HCT116 (cell line): ENCODE data around the gene B4GALNT2. TPM values are rescaled to one million over a fixed set of nuclear protein-coding genes. Genes with fewer than 3 reads are reported as not detected.

Source experiments
- ATAC-seq: fragments of 200-7000 bp; cut with Tn5 transposase; 2 replicates; pipeline ENCODE4 v1.9.1; 2020; ENCODE audit warnings: mild to moderate bottlenecking, moderate library complexity
- BruUV-seq: library from RNA; stranded (reverse); fragments of 400-500 nt; replicated peaks from 2 replicates; lab custom pipeline; 2021; lab: Mats Ljungman, UMichigan
- CTCF ChIA-PET: fragments of 300-600 bp; sonication (Branson Sonifier 250); formaldehyde crosslinking; loops from one replicate; lab custom pipeline; 2021; ENCODE audit warnings: antibody characterized with exemption; lab: Charles Lee
- POLR2A ChIA-PET: fragments of 300-600, 350-600 bp; sonication (Branson Sonifier 250); formaldehyde crosslinking; loops from one replicate; lab custom pipeline; 2021; ENCODE audit warnings: antibody characterized with exemption; lab: Charles Lee
- RAD21 ChIA-PET, 2 experiments: fragments of 300-600 bp; sonication (Branson Sonifier 250); formaldehyde crosslinking; loops; one replicate each; lab custom pipeline; 2023; ENCODE audit warnings: low total read pairs in 2 of 2; ENCODE audit not compliant: uncharacterized antibody in 2 of 2, unreplicated experiment in 2 of 2, low non-redundant PET in 1 of 2; lab: Charles Lee
- DNase-seq: peaks from one replicate; pipeline ENCODE4 v3.0.0-alpha.2; 2010; ENCODE audit warnings: low read depth, low spot score
- H2AFZ ChIP-seq: fragments of 200-600 bp; shearing (Covaris generic), sonication (generic); 2 replicates; pipeline ENCODE4 v1.6.1; 2017; ENCODE audit warnings: low read depth, mixed run types, mixed read lengths, antibody characterized with exemption, low read length; ENCODE audit not compliant: poor library complexity, severe bottlenecking
- H3K27ac ChIP-seq: 2 replicates; pipeline ENCODE4 v1.5.1; 2012; ENCODE audit warnings: low read depth, low read length
- H3K27me3 ChIP-seq: fragments of 200-600 bp; sonication (generic); 2 replicates; pipeline ENCODE4 v1.6.1; 2016; ENCODE audit warnings: mixed run types, low read length, mixed read lengths; ENCODE audit not compliant: insufficient read depth
- H3K36me3 ChIP-seq, 2 experiments: fragments of 200-500 bp in 1 of 2; fragments of 200-600 bp in 1 of 2; sonication (Bioruptor generic) in 1 of 2; sonication (generic) in 1 of 2; 2 replicates each; pipeline versions ENCODE4 v1.5.1 to v1.6.1; 2014 to 2016; ENCODE audit warnings: low read length in 2 of 2, inconsistent platforms in 1 of 2, mixed read lengths in 1 of 2, mixed run types in 1 of 2; ENCODE audit not compliant: insufficient read depth in 2 of 2, control insufficient read depth in 1 of 2
- H3K4me1 ChIP-seq, 2 experiments: fragments of 200-600 bp in 1 of 2; sonication (generic) in 1 of 2; 2 replicates each; pipeline versions ENCODE4 v1.5.1 to v1.6.1; 2012 to 2017; ENCODE audit warnings: low read length in 2 of 2, inconsistent platforms in 1 of 2, mild to moderate bottlenecking in 1 of 2, mixed read lengths in 1 of 2, mixed run types in 1 of 2, moderate library complexity in 1 of 2; ENCODE audit not compliant: insufficient read depth in 2 of 2, control insufficient read depth in 1 of 2
- H3K4me2 ChIP-seq: fragments of 200-600 bp; sonication (generic); 2 replicates; pipeline ENCODE4 v1.6.1; 2017; ENCODE audit warnings: mixed run types, low read length, mixed read lengths
- H3K4me3 ChIP-seq, 2 experiments: fragments of 200-600 bp in 1 of 2; sonication (generic) in 1 of 2; replicated peaks in 1 of 2; 2 replicates each; pipeline ENCODE4 v1.5.1; 2011 to 2016; ENCODE audit warnings: low read length in 2 of 2, control low read depth in 1 of 2, low read depth in 1 of 2, mild to moderate bottlenecking in 1 of 2, mixed read lengths in 1 of 2, mixed run types in 1 of 2
- H3K79me2 ChIP-seq: fragments of 200-600 bp; sonication (generic); 2 replicates; pipeline ENCODE4 v1.6.1; 2017; ENCODE audit warnings: mild to moderate bottlenecking, mixed run types, low read length, moderate library complexity, mixed read lengths; ENCODE audit not compliant: insufficient read depth
- H3K9ac ChIP-seq: fragments of 200-600 bp; sonication (generic); 2 replicates; pipeline ENCODE4 v1.6.1; 2016; ENCODE audit warnings: low read length, mixed read lengths
- H3K9me2 ChIP-seq: fragments of 200-600 bp; sonication (generic), shearing (Covaris generic); 2 replicates; pipeline ENCODE4 v1.6.1; 2017; ENCODE audit warnings: mixed run types, mild to moderate bottlenecking, moderate library complexity; ENCODE audit not compliant: insufficient read depth
- H3K9me3 ChIP-seq, 2 experiments: fragments of 200-500 bp in 1 of 2; fragments of 200-600 bp in 1 of 2; sonication (Bioruptor generic) in 1 of 2; sonication (generic) in 1 of 2; 2 replicates each; pipeline ENCODE4 v1.6.1; 2014 to 2017; ENCODE audit warnings: low read length in 2 of 2, mixed read lengths in 2 of 2, inconsistent platforms in 1 of 2, low read depth in 1 of 2, mild to moderate bottlenecking in 1 of 2, mixed run types in 1 of 2, moderate library complexity in 1 of 2; ENCODE audit not compliant: control insufficient read depth in 1 of 2, insufficient read depth in 1 of 2
- H4K20me1 ChIP-seq: fragments of 200-600 bp; sonication (generic), shearing (Covaris generic); 2 replicates; pipeline ENCODE4 v1.6.1; 2017; ENCODE audit warnings: mixed run types, mild to moderate bottlenecking, moderate library complexity; ENCODE audit not compliant: insufficient read depth
- CEBPB ChIP-seq: IDR thresholded peaks from 2 replicates; pipeline ENCODE4 v1.6.1; 2012; ENCODE audit warnings: low read depth
- CTCF ChIP-seq, 3 experiments: fragments of 200-600 bp in 1 of 3; sonication (generic) in 1 of 3; IDR thresholded peaks in 2 of 3; conservative IDR thresholded peaks in 1 of 3; 2 replicates each; pipeline ENCODE4 v1.5.1; 2012 to 2017; ENCODE audit warnings: low read depth in 2 of 3, low read length in 2 of 3, antibody characterized with exemption in 1 of 3, borderline replicate concordance in 1 of 3, control low read depth in 1 of 3, mild to moderate bottlenecking in 1 of 3, mixed read lengths in 1 of 3, mixed run types in 1 of 3, moderate library complexity in 1 of 3; ENCODE audit not compliant: insufficient read depth in 1 of 3
- ELF1 ChIP-seq: IDR thresholded peaks from 2 replicates; pipeline ENCODE4 v1.6.1; 2012; ENCODE audit warnings: low read depth, borderline replicate concordance
- EZH2 ChIP-seq: fragments of 200-600 bp; sonication (generic); IDR thresholded peaks from 2 replicates; pipeline ENCODE4 v1.6.1; 2017; ENCODE audit warnings: antibody characterized with exemption, mixed run types
- EZH2phosphoT487 ChIP-seq: fragments of 200-600 bp; IDR thresholded peaks from 2 replicates; pipeline ENCODE4 v1.6.1; 2018; ENCODE audit warnings: antibody characterized with exemption, borderline replicate concordance
- JUND ChIP-seq: IDR thresholded peaks from 2 replicates; pipeline ENCODE4 v1.6.1; 2012
- REST ChIP-seq: IDR thresholded peaks from 2 replicates; pipeline ENCODE4 v1.6.1; 2012; ENCODE audit warnings: low read depth
- ZBTB33 ChIP-seq: IDR thresholded peaks from 2 replicates; pipeline ENCODE4 v1.6.1; 2011; ENCODE audit warnings: mild to moderate bottlenecking, low read length, moderate library complexity; ENCODE audit not compliant: insufficient replicate concordance; ENCODE audit errors: extremely low read depth
- intact Hi-C: fragments of 100-400 bp; cut with micrococcal nuclease; formaldehyde crosslinking; loops from 2 replicates; pipeline ENCODE4 v1.10.0; 2022
- total RNA-seq: library from RNA; stranded (reverse); gene quantifications from one replicate; pipeline ENCODE4 v1.2.1, GENCODE V29; 2021; ENCODE audit not compliant: unreplicated experiment
- TF ChIP-seq, protein P1 (sequence below): IDR thresholded peaks from 2 replicates; pipeline ENCODE4 v1.6.1; 2012

The B4GALNT2 gene
- total RNA-seq, 1 experiment from 2014 or later, result not detected

DNA sequence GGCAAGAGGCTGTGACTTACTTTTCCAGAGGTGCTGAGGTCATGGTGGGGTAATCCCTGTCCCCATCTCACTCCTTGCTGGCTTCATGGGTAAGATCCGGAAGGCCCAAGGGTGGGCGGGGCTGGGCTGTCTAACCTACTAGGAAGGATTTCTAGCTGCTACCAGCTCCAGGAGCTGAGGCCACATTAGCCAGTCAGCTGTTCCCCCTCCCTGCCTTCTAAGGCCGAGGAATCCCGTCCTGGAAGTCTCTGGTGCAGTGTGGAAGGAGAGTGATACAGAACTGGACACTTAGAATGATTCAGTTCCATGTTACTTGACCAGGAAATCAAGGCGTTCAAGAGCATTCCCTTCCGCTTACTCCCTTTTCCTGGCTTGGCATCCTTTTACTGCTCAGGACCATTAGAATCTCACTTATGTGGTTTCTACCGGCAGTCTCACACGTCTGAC, 68.9 kb downstream of the B4GALNT2 start:
- H3K4me1 ChIP-seq, result peaks cover 0 to 9% of the 10 kb centered on the region in 2 experiments; a peak in 2 of 4 replicates
- H3K27me3 ChIP-seq, result no peaks in the 10 kb centered on the region; the same call in 1 of the 2 replicates
- H3K9ac ChIP-seq, result no peak overlapping the region
- DNase-seq (no peak), ATAC-seq (no peak)
- POLR2A ChIA-PET, result no interaction called here
- CTCF ChIA-PET, result no interaction called here
- TF ChIP-seq ELF1, result no peak
- no peak for TF ChIP-seq REST
- TF ChIP-seq EZH2, result no peak
- no peak for TF ChIP-seq EZH2phosphoT487
- no peak for TF ChIP-seq CTCF (IDR thresholded peaks at IDR 0.05 in 2 of 3, conservative IDR thresholded peaks at IDR 0.05 in 1 of 3; ENCODE audit: borderline replicate concordance in 1 of 3, insufficient read depth in 1 of 3, low read depth in 2 of 3, low read length in 2 of 3)
- TF ChIP-seq, protein P1, sequence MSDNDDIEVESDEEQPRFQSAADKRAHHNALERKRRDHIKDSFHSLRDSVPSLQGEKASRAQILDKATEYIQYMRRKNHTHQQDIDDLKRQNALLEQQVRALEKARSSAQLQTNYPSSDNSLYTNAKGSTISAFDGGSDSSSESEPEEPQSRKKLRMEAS, result no peak
- TF ChIP-seq CEBPB, result no peak
- no peak for TF ChIP-seq JUND
- TF ChIP-seq ZBTB33, result no peak
- no peak overlapping the region for H3K4me2 ChIP-seq
- intact Hi-C loops, result no loop called here
- no peaks in the 10 kb centered on the region for H4K20me1 ChIP-seq
- H3K9me3 ChIP-seq, result no peaks in the 10 kb centered on the region
- no peaks in the 10 kb centered on the region; the same call in 1 of the 2 replicates for H3K9me2 ChIP-seq
- RAD21 ChIA-PET, result no interaction called here
- no peak overlapping the region for H3K4me3 ChIP-seq
- no peaks in the 10 kb centered on the region for H3K79me2 ChIP-seq
- H3K36me3 ChIP-seq, result no peaks in the 10 kb centered on the region
- H3K27ac ChIP-seq, result no peak overlapping the region
- no peak overlapping the region for H2AFZ ChIP-seq
- BruUV-seq, result no TSS peak
